Thyroid gland (tissue), 4 donors: ENCODE measurements around the gene HOXB1.

Source experiments
- CTCF ChIP-seq, 6 experiments: fragments of 200-600 bp in 3 of 6; fragments of 450-650 bp in 3 of 6; sonication (generic) in 3 of 6; IDR thresholded peaks; one replicate each; pipeline ENCODE4 v1.5.1; 2016 to 2019; ENCODE audit warnings: antibody characterized with exemption in 6 of 6, mild to moderate bottlenecking in 2 of 6, inconsistent platforms in 1 of 6, moderate library complexity in 1 of 6
- POLR2A ChIP-seq, 2 donors: fragments of 450-650 bp; IDR thresholded peaks; one replicate each; pipeline ENCODE4 v1.6.1; 2017; ENCODE audit warnings: antibody characterized with exemption in 2 of 2, mild to moderate bottlenecking in 2 of 2, moderate library complexity in 1 of 2

- no peak for TF ChIP-seq CTCF (IDR thresholded peaks at IDR 0.05)
- TF ChIP-seq POLR2A (IDR thresholded peaks at IDR 0.05) = no peak
These were observed 18.4 kb upstream of the HOXB1 start for GRCh38 chr17:48549281-48549630.
